C4-2B (cell line): ENCODE measurements around the gene NR4A1.

Experiments
- CTCF ChIP-seq: fragments of 450-650 bp; conservative IDR thresholded peaks from 2 replicates; pipeline ENCODE4 v1.5.1; 2017; ENCODE audit warnings: mild to moderate bottlenecking
- ZFX ChIP-seq: fragments of 450-650 bp; IDR thresholded peaks from 2 replicates; pipeline ENCODE4 v1.6.1; 2017

- TF ChIP-seq CTCF, result no peak
- TF ChIP-seq ZFX, result no peak
Measured at GRCh38 chr12:52053536-52054209, 2.4 kb downstream of the NR4A1 start.
